HL-60 (cell line): ENCODE measurements around the gene LENG9.

Source experiments
- DNase-seq, 2 experiments: peaks; one replicate each; pipeline ENCODE4 v3.0.0-alpha.2; 2010 to 2020; ENCODE audit warnings: low read depth in 1 of 2, low spot score in 1 of 2
- H3K27ac ChIP-seq: fragments of 250-450 bp; sonication (Bioruptor Pico); replicated peaks from 2 replicates; pipeline ENCODE4 v1.5.1; 2020; ENCODE audit warnings: mild to moderate bottlenecking, moderate library complexity
- H3K27me3 ChIP-seq: fragments of 250-450 bp; sonication (Bioruptor Pico); 2 replicates; pipeline ENCODE4 v1.5.1; 2021; ENCODE audit warnings: mild to moderate bottlenecking, moderate library complexity; ENCODE audit not compliant: insufficient read depth, poor library complexity, severe bottlenecking
- H3K4me3 ChIP-seq: replicated peaks from 2 replicates; pipeline ENCODE4 v1.5.1; 2011; ENCODE audit warnings: mild to moderate bottlenecking, control low read depth, low read length; ENCODE audit not compliant: insufficient read depth
- GABPA ChIP-seq: IDR thresholded peaks from 2 replicates; pipeline ENCODE4 v1.6.1; 2012; ENCODE audit warnings: low read depth
- POLR2AphosphoS5 ChIP-seq: IDR thresholded peaks from 2 replicates; pipeline ENCODE4 v1.6.1; 2012; ENCODE audit warnings: low read depth
- SPI1 ChIP-seq: IDR thresholded peaks from 2 replicates; pipeline ENCODE4 v1.6.1; 2012; ENCODE audit warnings: low read depth, mild to moderate bottlenecking, borderline replicate concordance
- TF ChIP-seq, protein P1 (sequence below): IDR thresholded peaks from one replicate; pipeline ENCODE4 v1.5.1; 2011; ENCODE audit warnings: low read length, control low read depth, inconsistent platforms; ENCODE audit not compliant: insufficient read depth
- TF ChIP-seq, protein P2 (sequence below): IDR thresholded peaks from 2 replicates; pipeline ENCODE4 v1.6.1; 2012; ENCODE audit warnings: low read depth; ENCODE audit not compliant: insufficient replicate concordance

LENG9 gene

GRCh38 chr19:54456423-54457373, 6.9 kb downstream of the LENG9 start:
- 0 out of 2 replicates have a peak overlapping the region, but pooled peaks have one; percentile 3 for H3K27ac ChIP-seq
- no peak for DNase-seq
- TF ChIP-seq POLR2AphosphoS5 (no peak), SPI1 (no peak), GABPA (no peak)
- TF ChIP-seq, protein P1, sequence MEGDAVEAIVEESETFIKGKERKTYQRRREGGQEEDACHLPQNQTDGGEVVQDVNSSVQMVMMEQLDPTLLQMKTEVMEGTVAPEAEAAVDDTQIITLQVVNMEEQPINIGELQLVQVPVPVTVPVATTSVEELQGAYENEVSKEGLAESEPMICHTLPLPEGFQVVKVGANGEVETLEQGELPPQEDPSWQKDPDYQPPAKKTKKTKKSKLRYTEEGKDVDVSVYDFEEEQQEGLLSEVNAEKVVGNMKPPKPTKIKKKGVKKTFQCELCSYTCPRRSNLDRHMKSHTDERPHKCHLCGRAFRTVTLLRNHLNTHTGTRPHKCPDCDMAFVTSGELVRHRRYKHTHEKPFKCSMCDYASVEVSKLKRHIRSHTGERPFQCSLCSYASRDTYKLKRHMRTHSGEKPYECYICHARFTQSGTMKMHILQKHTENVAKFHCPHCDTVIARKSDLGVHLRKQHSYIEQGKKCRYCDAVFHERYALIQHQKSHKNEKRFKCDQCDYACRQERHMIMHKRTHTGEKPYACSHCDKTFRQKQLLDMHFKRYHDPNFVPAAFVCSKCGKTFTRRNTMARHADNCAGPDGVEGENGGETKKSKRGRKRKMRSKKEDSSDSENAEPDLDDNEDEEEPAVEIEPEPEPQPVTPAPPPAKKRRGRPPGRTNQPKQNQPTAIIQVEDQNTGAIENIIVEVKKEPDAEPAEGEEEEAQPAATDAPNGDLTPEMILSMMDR: no peak
- TF ChIP-seq, protein P2, sequence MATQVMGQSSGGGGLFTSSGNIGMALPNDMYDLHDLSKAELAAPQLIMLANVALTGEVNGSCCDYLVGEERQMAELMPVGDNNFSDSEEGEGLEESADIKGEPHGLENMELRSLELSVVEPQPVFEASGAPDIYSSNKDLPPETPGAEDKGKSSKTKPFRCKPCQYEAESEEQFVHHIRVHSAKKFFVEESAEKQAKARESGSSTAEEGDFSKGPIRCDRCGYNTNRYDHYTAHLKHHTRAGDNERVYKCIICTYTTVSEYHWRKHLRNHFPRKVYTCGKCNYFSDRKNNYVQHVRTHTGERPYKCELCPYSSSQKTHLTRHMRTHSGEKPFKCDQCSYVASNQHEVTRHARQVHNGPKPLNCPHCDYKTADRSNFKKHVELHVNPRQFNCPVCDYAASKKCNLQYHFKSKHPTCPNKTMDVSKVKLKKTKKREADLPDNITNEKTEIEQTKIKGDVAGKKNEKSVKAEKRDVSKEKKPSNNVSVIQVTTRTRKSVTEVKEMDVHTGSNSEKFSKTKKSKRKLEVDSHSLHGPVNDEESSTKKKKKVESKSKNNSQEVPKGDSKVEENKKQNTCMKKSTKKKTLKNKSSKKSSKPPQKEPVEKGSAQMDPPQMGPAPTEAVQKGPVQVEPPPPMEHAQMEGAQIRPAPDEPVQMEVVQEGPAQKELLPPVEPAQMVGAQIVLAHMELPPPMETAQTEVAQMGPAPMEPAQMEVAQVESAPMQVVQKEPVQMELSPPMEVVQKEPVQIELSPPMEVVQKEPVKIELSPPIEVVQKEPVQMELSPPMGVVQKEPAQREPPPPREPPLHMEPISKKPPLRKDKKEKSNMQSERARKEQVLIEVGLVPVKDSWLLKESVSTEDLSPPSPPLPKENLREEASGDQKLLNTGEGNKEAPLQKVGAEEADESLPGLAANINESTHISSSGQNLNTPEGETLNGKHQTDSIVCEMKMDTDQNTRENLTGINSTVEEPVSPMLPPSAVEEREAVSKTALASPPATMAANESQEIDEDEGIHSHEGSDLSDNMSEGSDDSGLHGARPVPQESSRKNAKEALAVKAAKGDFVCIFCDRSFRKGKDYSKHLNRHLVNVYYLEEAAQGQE: no peak
- H3K27me3 ChIP-seq: no peaks in the 10 kb centered on the region
- H3K4me3 ChIP-seq: no peak overlapping the region

DNA sequence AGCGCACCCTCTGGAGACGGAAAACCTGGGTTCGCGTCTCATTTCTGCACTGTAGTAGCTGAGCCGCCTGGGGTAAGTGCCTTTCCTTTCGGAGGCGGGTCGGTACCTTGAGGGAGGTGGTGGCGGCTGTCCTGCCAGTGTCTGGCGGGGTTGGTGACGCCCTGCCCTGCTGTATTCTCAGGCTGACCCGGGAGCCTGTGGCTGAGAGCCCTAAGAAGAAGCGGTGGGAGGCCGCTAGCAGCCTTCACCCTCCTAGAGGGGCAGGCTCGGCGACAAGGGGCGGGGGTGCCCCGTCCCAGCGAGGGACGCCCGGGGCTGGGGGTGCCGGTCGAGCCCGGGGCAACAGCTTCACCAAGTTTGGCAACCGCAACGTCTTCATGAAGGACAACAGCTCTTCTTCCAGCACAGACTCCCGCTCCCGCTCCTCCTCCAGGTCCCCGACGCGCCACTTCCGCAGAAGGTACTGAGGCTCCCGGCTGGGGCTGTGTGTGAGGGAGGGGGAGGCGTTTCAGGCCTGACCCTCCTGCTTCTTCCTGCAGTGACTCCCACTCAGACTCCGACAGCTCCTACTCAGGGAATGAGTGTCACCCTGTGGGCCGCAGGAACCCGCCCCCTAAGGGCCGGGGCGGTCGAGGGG, 7.7 kb downstream of the LENG9 start:
- DNase-seq: no peak
- no peak overlapping the region for H3K4me3 ChIP-seq
- H3K27me3 ChIP-seq: no peaks in the 10 kb centered on the region
- TF ChIP-seq, protein P1: no peak
- TF ChIP-seq SPI1: no peak
- no peak for TF ChIP-seq POLR2AphosphoS5
- no peak for TF ChIP-seq GABPA
- TF ChIP-seq, protein P2: no peak
- no peak overlapping the region for H3K27ac ChIP-seq

DNA sequence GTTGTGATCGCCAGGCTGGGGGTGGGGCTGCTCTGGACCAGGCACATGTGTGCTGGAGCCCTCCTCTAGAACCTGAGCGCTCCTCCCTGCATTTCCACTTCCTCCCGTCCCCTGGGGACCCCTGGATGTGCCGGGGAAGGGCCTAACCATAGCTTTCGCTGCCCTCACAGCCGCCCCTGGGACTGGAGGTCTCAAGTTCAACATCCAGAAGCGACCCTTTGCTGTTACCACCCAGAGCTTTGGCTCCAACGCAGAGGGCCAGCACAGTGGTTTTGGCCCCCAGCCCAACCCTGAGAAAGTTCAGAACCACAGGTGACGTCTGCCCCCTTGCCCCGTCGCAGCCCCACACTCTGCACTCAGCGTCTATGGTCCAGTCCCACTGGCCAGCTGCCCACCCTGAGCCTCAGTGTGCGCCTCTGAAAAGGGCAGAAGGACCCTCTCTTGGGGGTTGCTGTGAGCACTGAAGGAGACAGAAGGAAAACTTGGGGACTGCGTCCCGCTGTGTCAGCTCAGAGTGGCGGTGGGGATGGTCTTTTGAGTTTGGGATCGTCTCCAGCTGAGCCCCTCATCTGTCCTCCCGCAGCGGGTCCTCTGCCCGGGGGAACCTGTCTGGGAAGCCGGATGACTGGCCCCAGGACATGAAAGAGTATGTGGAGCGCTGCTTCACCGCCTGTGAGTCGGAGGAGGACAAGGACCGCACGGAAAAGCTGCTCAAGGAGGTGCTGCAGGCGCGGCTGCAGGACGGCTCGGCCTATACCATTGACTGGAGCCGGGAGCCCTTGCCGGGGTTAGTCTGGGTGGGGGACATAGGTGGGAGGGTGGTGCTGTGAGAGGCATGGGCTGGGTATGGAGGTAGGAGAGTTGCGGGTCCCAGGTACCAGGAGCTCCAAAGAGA, 8.6 kb downstream of the LENG9 start:
- no peak overlapping the region for H3K4me3 ChIP-seq
- no peak overlapping the region for H3K27ac ChIP-seq
- DNase-seq: no peak
- no peaks in the 10 kb centered on the region for H3K27me3 ChIP-seq
- TF ChIP-seq SPI1 (no peak), POLR2AphosphoS5 (no peak), GABPA (no peak)
- TF ChIP-seq, protein P2: no peak
- TF ChIP-seq, protein P1: no peak
